Liver (tissue), 9 donors: ENCODE data around the gene KIF1A. TPM values are rescaled to one million over a fixed set of nuclear protein-coding genes. Genes with fewer than 3 reads are reported as not detected.

Experiments used
- DNase-seq: peaks from one replicate; pipeline ENCODE4 v3.0.0-alpha.2; 2017; ENCODE audit warnings: low spot score
- H3K27ac ChIP-seq, 2 donors: one replicate each; pipeline ENCODE4 v1.7.0; 2013; ENCODE audit warnings: inconsistent platforms in 2 of 2, low read length in 2 of 2, control low read depth in 1 of 2, low read depth in 1 of 2, mild to moderate bottlenecking in 1 of 2
- H3K27me3 ChIP-seq, 4 donors: one replicate each; pipeline versions ENCODE4 v1.6.1 to v1.7.0; 2013; ENCODE audit warnings: low read length in 3 of 4, inconsistent platforms in 1 of 4, mild to moderate bottlenecking in 1 of 4, moderate library complexity in 1 of 4; ENCODE audit not compliant: control insufficient read depth in 4 of 4, insufficient read depth in 4 of 4
- H3K36me3 ChIP-seq, 4 donors: one replicate each; pipeline versions ENCODE4 v1.6.1 to v1.7.0; 2013; ENCODE audit warnings: low read length in 3 of 4, mild to moderate bottlenecking in 3 of 4, low read depth in 1 of 4, moderate library complexity in 1 of 4; ENCODE audit not compliant: control insufficient read depth in 4 of 4, insufficient read depth in 3 of 4
- H3K4me1 ChIP-seq, 4 donors: one replicate each; pipeline versions ENCODE4 v1.6.1 to v1.7.0; 2013; ENCODE audit warnings: low read length in 3 of 4, mild to moderate bottlenecking in 3 of 4, moderate library complexity in 1 of 4; ENCODE audit not compliant: control insufficient read depth in 4 of 4, insufficient read depth in 4 of 4
- H3K4me3 ChIP-seq, 3 donors: one replicate each; pipeline versions ENCODE4 v1.6.1 to v1.7.0; 2013; ENCODE audit warnings: low read length in 3 of 3, control low read depth in 1 of 3, low read depth in 1 of 3, mild to moderate bottlenecking in 1 of 3
- H3K9ac ChIP-seq, 2 donors: one replicate each; pipeline ENCODE4 v1.7.0; 2013; ENCODE audit warnings: low read length in 2 of 2, mild to moderate bottlenecking in 2 of 2, moderate library complexity in 2 of 2, control low read depth in 1 of 2, low read depth in 1 of 2
- H3K9me3 ChIP-seq, 4 donors: one replicate each; pipeline versions ENCODE4 v1.6.1 to v1.7.0; 2013; ENCODE audit warnings: low read length in 3 of 4; ENCODE audit not compliant: control insufficient read depth in 4 of 4
- ATF3 ChIP-seq: IDR thresholded peaks from 2 replicates; pipeline ENCODE4 v1.6.1; 2016; ENCODE audit warnings: antibody characterized with exemption
- EGR1 ChIP-seq, 2 donors: IDR thresholded peaks; 2 replicates each; pipeline ENCODE4 v1.6.1; 2016 to 2018; ENCODE audit warnings: antibody characterized with exemption in 2 of 2, low read depth in 2 of 2
- FOXA1 ChIP-seq: IDR thresholded peaks from 2 replicates; pipeline ENCODE4 v1.6.1; 2016; ENCODE audit warnings: antibody characterized with exemption
- FOXA2 ChIP-seq: IDR thresholded peaks from 2 replicates; pipeline ENCODE4 v1.6.1; 2016; ENCODE audit warnings: antibody characterized with exemption
- GABPA ChIP-seq, 2 donors: IDR thresholded peaks in 1 of 2; conservative IDR thresholded peaks in 1 of 2; 2 replicates each; pipeline ENCODE4 v1.6.1; 2016; ENCODE audit warnings: antibody characterized with exemption in 2 of 2, mild to moderate bottlenecking in 1 of 2, moderate library complexity in 1 of 2
- HNF4A ChIP-seq, 2 donors: conservative IDR thresholded peaks; 2 replicates each; pipeline ENCODE4 v1.6.1; 2016; ENCODE audit warnings: antibody characterized with exemption in 2 of 2, mild to moderate bottlenecking in 2 of 2
- HNF4G ChIP-seq: IDR thresholded peaks from 2 replicates; pipeline ENCODE4 v1.6.1; 2016; ENCODE audit warnings: antibody characterized with exemption
- JUND ChIP-seq, 2 donors: IDR thresholded peaks; 2 replicates each; pipeline ENCODE4 v1.6.1; 2016; ENCODE audit warnings: antibody characterized with exemption in 2 of 2
- NR2F2 ChIP-seq: IDR thresholded peaks from 2 replicates; pipeline ENCODE4 v1.6.1; 2016; ENCODE audit warnings: antibody characterized with exemption
- REST ChIP-seq: IDR thresholded peaks from 2 replicates; pipeline ENCODE4 v1.6.1; 2016; ENCODE audit warnings: antibody characterized with exemption, mild to moderate bottlenecking
- SP1 ChIP-seq: IDR thresholded peaks from 2 replicates; pipeline ENCODE4 v1.6.1; 2018; ENCODE audit warnings: antibody characterized with exemption, mild to moderate bottlenecking
- TAF1 ChIP-seq: conservative IDR thresholded peaks from 2 replicates; pipeline ENCODE4 v1.6.1; 2016; ENCODE audit warnings: antibody characterized with exemption, mild to moderate bottlenecking
- YY1 ChIP-seq: IDR thresholded peaks from 2 replicates; pipeline ENCODE4 v1.6.1; 2016; ENCODE audit warnings: antibody characterized with exemption, mild to moderate bottlenecking
- WGBS: extraction: QIAGEN DNeasy Blood & Tissue Kit; methylation state at CpG from one replicate; pipeline ENCODE4 v1.1.7; 2013; 5-methylcytosine and 5-hydroxymethylcytosine counted together
- polyA plus RNA-seq, 2 donors: library from polyadenylated mRNA; stranded (reverse) in 1 of 2; unstranded in 1 of 2; fragments of 200-250 nt in 1 of 2; fragments of >200 nt in 1 of 2; fragmentation: Nextera tagmentation in 1 of 2; extraction: Ambion mirVana in 1 of 2; gene quantifications; one replicate each; pipeline versions ENCODE4 v1.2.1 to v1.2.3, GENCODE V29; 2013 to 2015
- total RNA-seq, 2 donors: library from RNA; depleted of rRNA; stranded (reverse); fragments of >200 nt; gene quantifications; one replicate each; pipeline ENCODE4 v1.2.3, GENCODE V29; 2014
- TF ChIP-seq, protein P1 (sequence below): IDR thresholded peaks from 2 replicates; pipeline ENCODE4 v1.6.1; 2016; ENCODE audit warnings: antibody characterized with exemption
- TF ChIP-seq, protein P2 (sequence below): IDR thresholded peaks from 2 replicates; pipeline ENCODE4 v1.6.1; 2016; ENCODE audit warnings: antibody characterized with exemption
- TF ChIP-seq, protein P3 (sequence below): fragments of 150-350 bp; IDR thresholded peaks from 2 replicates; pipeline ENCODE4 v1.5.1; 2017; ENCODE audit warnings: improper control_type of control experiment, low read depth, low read length; ENCODE audit not compliant: missing input control
- donor health status: healthy.
- donor health status: healthy.
- donor health status: healthy.
- donor health status: healthy.
- donor health status: healthy.

The KIF1A gene
- total and polyA plus RNA-seq, 4 donors, result 0.03 to 0.21 (median 0.11) TPM

- H3K36me3 ChIP-seq, result no peaks in the 10 kb centered on the region
- no peaks in the 10 kb centered on the region for H3K9me3 ChIP-seq
- H3K27ac ChIP-seq, result no peak overlapping the region
- 90% methylated on average over 16 of the region's 16 CpGs for WGBS
- H3K9ac ChIP-seq, result no peak overlapping the region
- no peak overlapping the region for H3K4me3 ChIP-seq
- DNase-seq, result no peak
- H3K27me3 ChIP-seq, result no peaks in the 10 kb centered on the region
- no peak for TF ChIP-seq ATF3
- no peak for TF ChIP-seq TAF1
- TF ChIP-seq, protein P1, sequence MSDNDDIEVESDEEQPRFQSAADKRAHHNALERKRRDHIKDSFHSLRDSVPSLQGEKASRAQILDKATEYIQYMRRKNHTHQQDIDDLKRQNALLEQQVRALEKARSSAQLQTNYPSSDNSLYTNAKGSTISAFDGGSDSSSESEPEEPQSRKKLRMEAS, result no peak
- no peak for TF ChIP-seq FOXA2
- TF ChIP-seq SP1, result no peak
- no peak for TF ChIP-seq EGR1 (IDR thresholded peaks at IDR 0.05; ENCODE audit: low read depth in 2 of 2)
- no peak for TF ChIP-seq FOXA1
- TF ChIP-seq NR2F2, result no peak
- no peak for TF ChIP-seq HNF4G
- TF ChIP-seq, protein P2, sequence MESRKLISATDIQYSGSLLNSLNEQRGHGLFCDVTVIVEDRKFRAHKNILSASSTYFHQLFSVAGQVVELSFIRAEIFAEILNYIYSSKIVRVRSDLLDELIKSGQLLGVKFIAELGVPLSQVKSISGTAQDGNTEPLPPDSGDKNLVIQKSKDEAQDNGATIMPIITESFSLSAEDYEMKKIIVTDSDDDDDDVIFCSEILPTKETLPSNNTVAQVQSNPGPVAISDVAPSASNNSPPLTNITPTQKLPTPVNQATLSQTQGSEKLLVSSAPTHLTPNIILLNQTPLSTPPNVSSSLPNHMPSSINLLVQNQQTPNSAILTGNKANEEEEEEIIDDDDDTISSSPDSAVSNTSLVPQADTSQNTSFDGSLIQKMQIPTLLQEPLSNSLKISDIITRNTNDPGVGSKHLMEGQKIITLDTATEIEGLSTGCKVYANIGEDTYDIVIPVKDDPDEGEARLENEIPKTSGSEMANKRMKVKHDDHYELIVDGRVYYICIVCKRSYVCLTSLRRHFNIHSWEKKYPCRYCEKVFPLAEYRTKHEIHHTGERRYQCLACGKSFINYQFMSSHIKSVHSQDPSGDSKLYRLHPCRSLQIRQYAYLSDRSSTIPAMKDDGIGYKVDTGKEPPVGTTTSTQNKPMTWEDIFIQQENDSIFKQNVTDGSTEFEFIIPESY, result no peak
- no peak for TF ChIP-seq GABPA (IDR thresholded peaks at IDR 0.05 in 1 of 2, conservative IDR thresholded peaks at IDR 0.05 in 1 of 2)
- TF ChIP-seq, protein P3, sequence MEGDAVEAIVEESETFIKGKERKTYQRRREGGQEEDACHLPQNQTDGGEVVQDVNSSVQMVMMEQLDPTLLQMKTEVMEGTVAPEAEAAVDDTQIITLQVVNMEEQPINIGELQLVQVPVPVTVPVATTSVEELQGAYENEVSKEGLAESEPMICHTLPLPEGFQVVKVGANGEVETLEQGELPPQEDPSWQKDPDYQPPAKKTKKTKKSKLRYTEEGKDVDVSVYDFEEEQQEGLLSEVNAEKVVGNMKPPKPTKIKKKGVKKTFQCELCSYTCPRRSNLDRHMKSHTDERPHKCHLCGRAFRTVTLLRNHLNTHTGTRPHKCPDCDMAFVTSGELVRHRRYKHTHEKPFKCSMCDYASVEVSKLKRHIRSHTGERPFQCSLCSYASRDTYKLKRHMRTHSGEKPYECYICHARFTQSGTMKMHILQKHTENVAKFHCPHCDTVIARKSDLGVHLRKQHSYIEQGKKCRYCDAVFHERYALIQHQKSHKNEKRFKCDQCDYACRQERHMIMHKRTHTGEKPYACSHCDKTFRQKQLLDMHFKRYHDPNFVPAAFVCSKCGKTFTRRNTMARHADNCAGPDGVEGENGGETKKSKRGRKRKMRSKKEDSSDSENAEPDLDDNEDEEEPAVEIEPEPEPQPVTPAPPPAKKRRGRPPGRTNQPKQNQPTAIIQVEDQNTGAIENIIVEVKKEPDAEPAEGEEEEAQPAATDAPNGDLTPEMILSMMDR, result no peak
- no peak for TF ChIP-seq HNF4A (conservative IDR thresholded peaks at IDR 0.05)
- no peak for TF ChIP-seq REST
- H3K4me1 ChIP-seq, result no peaks in the 10 kb centered on the region
Measured at GRCh38 chr2:240739797-240740196, 80.2 kb downstream of the KIF1A start.

GRCh38 chr2:240737958-240738357 is 82.1 kb downstream of the KIF1A start:
- no peaks in the 10 kb centered on the region for H3K4me1 ChIP-seq
- no peaks in the 10 kb centered on the region for H3K36me3 ChIP-seq
- no peak for DNase-seq
- H3K9ac ChIP-seq, result no peak overlapping the region
- TF ChIP-seq REST (no peak), NR2F2 (no peak), SP1 (no peak), ATF3 (no peak), YY1 (no peak), EGR1 (IDR thresholded peaks at IDR 0.05; ENCODE audit: low read depth in 2 of 2) (no peak), HNF4A (conservative IDR thresholded peaks at IDR 0.05) (no peak), FOXA1 (no peak), GABPA (IDR thresholded peaks at IDR 0.05 in 1 of 2, conservative IDR thresholded peaks at IDR 0.05 in 1 of 2) (no peak), JUND (IDR thresholded peaks at IDR 0.05) (no peak)
- TF ChIP-seq, protein P3, result no peak
- no peak overlapping the region for H3K27ac ChIP-seq
- H3K4me3 ChIP-seq, result no peak overlapping the region
- no peaks in the 10 kb centered on the region for H3K27me3 ChIP-seq
- 93% methylated on average over 7 of the region's 7 CpGs for WGBS
- H3K9me3 ChIP-seq, result no peaks in the 10 kb centered on the region
